Ovary (tissue), 9 donors: ENCODE measurements around the gene SUCLA2. TPM values are rescaled to one million over a fixed set of nuclear protein-coding genes. Genes with fewer than 3 reads are reported as not detected.

Source experiments
- DNase-seq, 5 donors: peaks; one replicate each; pipeline ENCODE4 v3.0.0-alpha.2; 2019 to 2020
- H3K27ac ChIP-seq, 2 donors: fragments of 200-600 bp; one replicate each; pipeline versions ENCODE4 v1.5.1 to v1.8.0; 2019 to 2022
- H3K27me3 ChIP-seq: fragments of 200-600 bp; one replicate; pipeline ENCODE4 v1.8.0; 2022
- H3K36me3 ChIP-seq: fragments of 200-600 bp; sonication (generic); one replicate; pipeline ENCODE4 v1.5.1; 2019
- H3K4me1 ChIP-seq: one replicate; pipeline ENCODE4 v1.8.1; 2013; ENCODE audit warnings: mild to moderate bottlenecking, moderate library complexity; ENCODE audit not compliant: insufficient read depth
- H3K4me3 ChIP-seq: fragments of 200-600 bp; sonication (generic); one replicate; pipeline ENCODE4 v1.5.1; 2017
- H3K9me3 ChIP-seq, 2 donors: fragments of 200-600 bp in 1 of 2; sonication (generic) in 1 of 2; one replicate each; pipeline versions ENCODE4 v1.5.1 to v1.8.1; 2013 to 2019; ENCODE audit warnings: mild to moderate bottlenecking in 1 of 2, moderate library complexity in 1 of 2
- EP300 ChIP-seq: sonication (generic); formaldehyde crosslinking; IDR thresholded peaks from one replicate; pipeline ENCODE4 v1.6.1; 2017; ENCODE audit warnings: antibody characterized with exemption
- POLR2A ChIP-seq: fragments of 450-650 bp; IDR thresholded peaks from one replicate; pipeline ENCODE4 v1.6.1; 2017; ENCODE audit warnings: antibody characterized with exemption, mild to moderate bottlenecking, moderate library complexity
- WGBS, 3 donors: extraction: QIAGEN DNeasy Blood & Tissue Kit in 1 of 3; methylation state at CpG; one replicate each; pipeline versions ENCODE4 v1.1.5 to v1.1.7; 2013 to 2017; 5-methylcytosine and 5-hydroxymethylcytosine counted together
- intact Hi-C, 4 donors: fragments of 100-400 bp; cut with DNase I; formaldehyde crosslinking; loops; one replicate each; pipeline versions ENCODE4 v1.11.0 to v1.15.1; 2022 to 2023
- polyA plus RNA-seq, 2 donors: library from polyadenylated mRNA; stranded (reverse); fragments of 200-250 nt in 1 of 2; fragments of 350-450 nt in 1 of 2; fragmentation: Illumina TruSeq in 1 of 2; extraction: RNeasy Lipid Tissue Mini Kit (QIAGEN cat#74804) in 1 of 2; gene quantifications; one replicate each; pipeline ENCODE4 v1.2.3, GENCODE V29; 2013 to 2014
- total RNA-seq, 7 donors: library from RNA; depleted of rRNA in 2 of 7; stranded (reverse); fragments of >200 nt in 2 of 7; fragmentation: NEBNext Ultra II Directional in 3 of 7; extraction: Animal tissue kit (Norgen Biotek cat#: 25700) in 3 of 7; gene quantifications; one replicate each; pipeline versions ENCODE4 v1.1.0 to v1.2.4, GENCODE V29; 2016 to 2023
- TF ChIP-seq, protein P1 (sequence below), 3 donors: fragments of 450-650 bp in 2 of 3; fragments of 200-600 bp in 1 of 3; IDR thresholded peaks; one replicate each; pipeline versions ENCODE4 v1.5.1 to v1.8.0; 2016 to 2022; ENCODE audit warnings: antibody characterized with exemption in 3 of 3, mild to moderate bottlenecking in 1 of 3
- donor health status: DM: no; HTN: no; CAD: no; lungs with moderate emphysema.
- donor health status: DM: no; HTN: no; CAD: no.
- donor health status: Bipolar disorder and iron deficiency.
- donor health status: DM: yes; HTN: yes; CAD: no.
- donor health status: DM: no; HTN: no; CAD: no.
- donor health status: DM: yes; HTN: yes; CAD: no.

The SUCLA2 gene
- total and polyA plus RNA-seq, 9 donors: 26.3 to 43.8 (median 35.3) TPM

DNA sequence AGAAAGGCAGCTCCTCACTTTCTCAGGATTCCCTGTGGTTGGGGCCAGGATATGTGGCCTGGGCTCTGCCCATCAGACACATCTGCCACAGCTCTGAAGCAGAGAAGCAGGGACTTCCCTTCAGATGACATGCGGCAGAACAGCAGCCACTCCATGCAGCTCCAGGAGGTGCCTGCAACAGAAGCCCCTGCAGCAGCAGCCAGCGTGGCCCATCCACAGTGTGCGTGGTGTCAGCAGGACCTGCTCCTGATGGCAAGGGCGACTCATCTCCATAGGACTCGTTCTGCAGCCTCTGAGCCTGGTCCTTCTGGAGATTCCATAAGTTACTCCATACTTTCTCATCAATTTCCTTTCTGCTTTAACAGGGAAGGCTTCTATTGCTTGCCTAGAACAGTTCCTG lies 105.0 kb downstream of the SUCLA2 start:
- Histone ChIP-seq H3K27ac (no peak overlapping the region), H3K36me3 (no peaks in the 10 kb centered on the region), H3K4me1 (no peaks in the 10 kb centered on the region), H3K9me3 (no peaks in the 10 kb centered on the region), H3K27me3 (no peaks in the 10 kb centered on the region), H3K4me3 (no peak overlapping the region)
- TF ChIP-seq EP300: no peak
- 71 to 86% (median 72%) methylated on average over 5 of the region's 5 CpGs for WGBS, 3 donors
- DNase-seq: no peak
- intact Hi-C loops: no loop called here

DNA sequence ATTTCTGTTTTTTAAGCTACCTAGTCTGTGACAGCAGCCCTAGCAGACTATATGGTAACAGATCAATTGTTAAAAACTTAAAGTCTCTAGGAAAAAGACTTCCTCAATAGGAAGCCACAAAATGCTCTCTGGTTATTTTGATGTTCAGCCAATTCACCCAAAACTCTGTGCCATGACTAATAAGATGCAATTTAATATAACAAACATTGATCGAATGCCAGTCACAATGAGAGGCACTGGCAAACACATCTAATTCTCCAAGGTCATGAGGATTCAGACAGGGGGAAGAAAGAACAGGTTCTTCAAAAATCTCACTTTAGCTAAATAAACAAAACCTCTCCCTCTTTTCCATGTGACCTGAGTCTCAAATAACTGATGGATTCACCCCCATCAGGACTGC lies 107.5 kb downstream of the SUCLA2 start:
- no peaks in the 10 kb centered on the region for H3K9me3 ChIP-seq
- no peak overlapping the region for H3K27ac ChIP-seq
- intact Hi-C loops: no loop called here
- no peak overlapping the region for H3K4me3 ChIP-seq
- TF ChIP-seq POLR2A: no peak
- no peak for TF ChIP-seq EP300
- TF ChIP-seq, protein P1, sequence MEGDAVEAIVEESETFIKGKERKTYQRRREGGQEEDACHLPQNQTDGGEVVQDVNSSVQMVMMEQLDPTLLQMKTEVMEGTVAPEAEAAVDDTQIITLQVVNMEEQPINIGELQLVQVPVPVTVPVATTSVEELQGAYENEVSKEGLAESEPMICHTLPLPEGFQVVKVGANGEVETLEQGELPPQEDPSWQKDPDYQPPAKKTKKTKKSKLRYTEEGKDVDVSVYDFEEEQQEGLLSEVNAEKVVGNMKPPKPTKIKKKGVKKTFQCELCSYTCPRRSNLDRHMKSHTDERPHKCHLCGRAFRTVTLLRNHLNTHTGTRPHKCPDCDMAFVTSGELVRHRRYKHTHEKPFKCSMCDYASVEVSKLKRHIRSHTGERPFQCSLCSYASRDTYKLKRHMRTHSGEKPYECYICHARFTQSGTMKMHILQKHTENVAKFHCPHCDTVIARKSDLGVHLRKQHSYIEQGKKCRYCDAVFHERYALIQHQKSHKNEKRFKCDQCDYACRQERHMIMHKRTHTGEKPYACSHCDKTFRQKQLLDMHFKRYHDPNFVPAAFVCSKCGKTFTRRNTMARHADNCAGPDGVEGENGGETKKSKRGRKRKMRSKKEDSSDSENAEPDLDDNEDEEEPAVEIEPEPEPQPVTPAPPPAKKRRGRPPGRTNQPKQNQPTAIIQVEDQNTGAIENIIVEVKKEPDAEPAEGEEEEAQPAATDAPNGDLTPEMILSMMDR (IDR thresholded peaks at IDR 0.05): no peak
- H3K4me1 ChIP-seq: no peaks in the 10 kb centered on the region
- no peak for DNase-seq
- H3K36me3 ChIP-seq: no peaks in the 10 kb centered on the region
- H3K27me3 ChIP-seq: no peaks in the 10 kb centered on the region
- WGBS, 3 donors: 79 to 98% (median 89%) methylated on average over 1 of the region's 1 CpG

Other genes starting within 250 kb of the SUCLA2 start
- 10 to 100 TPM in 3 of 7 donors, 1 to 10 TPM in 4; 6.1 to 11.2 (median 9.7) TPM for gene NUDT15, start 36.5 kb upstream of the SUCLA2 start, total RNA-seq
- gene NUDT15, start 36.5 kb upstream of the SUCLA2 start, polyA plus RNA-seq: 10 to 100 TPM in 1 of 2 donors, 1 to 10 TPM in 1; 9.7 to 11.4 TPM
- 10 to 100 TPM; 23.3 to 50.7 (median 42.6) TPM for gene MED4, start 93.8 kb upstream of the SUCLA2 start, total RNA-seq
- 10 to 100 TPM; 50.0 to 63.8 TPM for gene MED4, start 93.8 kb upstream of the SUCLA2 start, polyA plus RNA-seq
- gene ITM2B, start 231.9 kb upstream of the SUCLA2 start, total RNA-seq: 1,000 to 10,000 TPM in 1 of 7 donors, 100 to 1,000 TPM in 6; 635 to 1,026 (median 824) TPM
- gene ITM2B, start 231.9 kb upstream of the SUCLA2 start, polyA plus RNA-seq: 1,000 to 10,000 TPM in 1 of 2 donors, 100 to 1,000 TPM in 1; 903 to 1,955 TPM